Fibroblast of pulmonary artery (primary cell): ENCODE measurements around the gene ACOX1.

Experiments used
- DNase-seq: peaks from one replicate; pipeline ENCODE4 v3.0.0-alpha.2; 2010; ENCODE audit warnings: low read depth
- H3K4me3 ChIP-seq: replicated peaks from 2 replicates; pipeline ENCODE4 v1.5.1; 2011; ENCODE audit warnings: low read depth, mild to moderate bottlenecking, control low read depth, low read length, moderate library complexity
- CTCF ChIP-seq: IDR thresholded peaks from 2 replicates; pipeline ENCODE4 v1.5.1; 2011; ENCODE audit warnings: mild to moderate bottlenecking, control low read depth, low read length, inconsistent platforms; ENCODE audit errors: missing control alignments

ACOX1 gene

GRCh38 chr17:75945211-75945610 lies 33.8 kb downstream of the ACOX1 start:
- H3K4me3 ChIP-seq, result no peak overlapping the region
- no peak for DNase-seq
- TF ChIP-seq CTCF, result no peak

- no peak overlapping the region for H3K4me3 ChIP-seq
- DNase-seq, result no peak
- no peak for TF ChIP-seq CTCF
These were observed 35.5 kb downstream of the ACOX1 start for GRCh38 chr17:75943491-75943890.

GRCh38 chr17:75942473-75942872 lies 36.5 kb downstream of the ACOX1 start:
- H3K4me3 ChIP-seq, result no peak overlapping the region
- DNase-seq, result no peak
- TF ChIP-seq CTCF, result no peak

- TF ChIP-seq CTCF, result no peak
- DNase-seq, result no peak
- H3K4me3 ChIP-seq, result peak overlapping the region; percentile 41
These were observed 37.5 kb downstream of the ACOX1 start for GRCh38 chr17:75941442-75941819.

- no peak for TF ChIP-seq CTCF
- peak within 1 kb of the TSS; percentile 85 for H3K4me3 ChIP-seq
- peak; percentile 94 for DNase-seq
These were observed 38.1 kb downstream of the ACOX1 start, which contains the start of gene FBF1 for GRCh38 chr17:75940727-75941441. FBF1 (minus strand) TSS chr17:75941042; CDS start chr17:75938149, 2,893 bp downstream.

- TF ChIP-seq CTCF, result no peak
- H3K4me3 ChIP-seq, result no peak overlapping the region
- DNase-seq, result no peak
These were observed 41.3 kb downstream of the ACOX1 start for GRCh38 chr17:75937652-75938051.

- TF ChIP-seq CTCF, result no peak
These were observed 45.2 kb downstream of the ACOX1 start for GRCh38 chr17:75933808-75934207.

More at GRCh38 chr17:75933808-75934207, 45.2 kb downstream of the ACOX1 start:
- no peak for DNase-seq
- H3K4me3 ChIP-seq, result no peak overlapping the region
